RPMI7951 (cell line): ENCODE data around the gene ZFHX3. TPM values are rescaled to one million over a fixed set of nuclear protein-coding genes. Genes with fewer than 3 reads are reported as not detected.
A peak's percentile ranks its signal among the peaks of the same experiment; 100 is the strongest.

Experiments
- DNase-seq: peaks from one replicate; pipeline ENCODE4 v3.0.0-alpha.2; 2012; ENCODE audit warnings: low read depth
- total RNA-seq: library from RNA; depleted of rRNA; stranded (reverse); fragments of >200 nt; shearing (Covaris generic); gene quantifications from 2 replicates; pipeline ENCODE4 v1.2.3, GENCODE V29; 2014

The ZFHX3 gene
- total RNA-seq, 1 experiment from 2014 or later = 2.2 TPM

DNA sequence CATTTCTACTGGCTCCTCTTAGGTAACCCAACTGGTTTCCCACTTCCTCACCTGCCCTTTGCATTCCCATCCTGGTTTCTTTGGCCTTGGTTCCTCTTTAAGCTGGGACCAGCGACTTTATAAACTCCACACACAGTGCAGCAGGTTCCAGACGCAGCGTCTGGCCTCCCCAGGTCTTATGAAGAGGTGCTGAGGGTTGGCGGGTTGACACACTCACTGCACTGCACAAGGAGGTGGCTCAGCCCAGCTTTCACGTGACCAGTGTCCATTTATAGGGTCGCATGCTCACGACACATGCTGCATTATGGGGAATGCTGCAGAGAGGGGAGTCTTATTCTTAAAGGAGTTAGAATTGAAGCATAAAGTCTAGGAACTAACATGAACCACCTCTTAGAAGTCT is 70.8 kb downstream of the ZFHX3 start:
- DNase-seq = no peak

GRCh38 chr16:72976438-72977064 is 71.4 kb downstream of the ZFHX3 start:
- no peak for DNase-seq

- DNase-seq = no peak
Measured at GRCh38 chr16:72975809-72976437, 72.0 kb downstream of the ZFHX3 start.

DNA sequence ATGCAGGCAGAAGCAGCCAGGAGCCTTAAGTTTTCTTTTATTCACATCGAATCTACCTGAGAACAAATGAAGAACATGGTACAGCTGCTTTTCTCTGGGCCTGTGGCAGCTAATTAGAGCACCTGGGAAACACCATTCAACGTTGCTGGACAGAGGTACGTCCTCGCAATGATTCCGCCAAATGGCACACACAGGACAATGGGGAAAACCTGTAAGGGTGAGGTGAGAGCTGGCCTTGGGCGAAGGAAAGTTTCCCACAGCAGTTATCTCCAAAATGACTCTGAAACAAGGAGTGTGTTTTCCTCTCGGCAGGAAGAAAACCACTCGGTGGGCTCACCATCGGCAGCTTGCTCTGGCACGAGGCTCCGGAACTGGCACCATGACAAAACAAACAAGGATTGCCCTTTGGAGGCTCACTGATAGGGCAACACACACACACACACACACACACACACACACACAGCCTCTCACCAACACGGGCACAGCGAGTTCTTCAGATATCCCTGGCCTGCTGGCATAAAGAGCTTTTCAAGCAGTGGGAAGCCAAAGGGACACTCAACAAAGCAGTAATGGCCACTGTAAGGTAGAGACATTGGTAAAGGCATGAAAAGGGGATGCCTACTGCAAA is 73.7 kb downstream of the ZFHX3 start:
- DNase-seq = no peak

- no peak for DNase-seq
Measured at GRCh38 chr16:72972878-72973571, 74.9 kb downstream of the ZFHX3 start.

GRCh38 chr16:72971370-72971769 is 76.6 kb downstream of the ZFHX3 start:
- DNase-seq = no peak

DNA sequence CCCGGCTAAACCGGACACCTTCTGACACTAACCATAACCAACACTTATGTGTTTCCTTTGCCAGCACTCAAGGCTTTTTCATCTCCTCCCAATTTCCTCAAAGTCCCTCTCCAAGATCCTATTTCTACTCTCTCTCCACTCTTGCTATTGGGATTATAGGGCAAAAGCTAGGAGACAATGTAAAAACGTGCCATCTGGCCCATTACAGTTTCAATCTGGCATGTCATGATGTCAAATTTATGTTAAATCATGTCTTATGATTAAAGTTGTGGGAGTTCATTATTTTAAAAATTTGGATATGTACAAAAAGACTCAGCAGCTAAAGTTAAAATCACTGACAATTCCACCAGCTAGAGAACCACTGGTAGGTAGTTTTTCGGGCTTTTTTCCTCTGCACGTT is 77.3 kb downstream of the ZFHX3 start:
- DNase-seq = no peak

- no peak for DNase-seq
Measured at GRCh38 chr16:72969812-72970211, 78.1 kb downstream of the ZFHX3 start.

DNA sequence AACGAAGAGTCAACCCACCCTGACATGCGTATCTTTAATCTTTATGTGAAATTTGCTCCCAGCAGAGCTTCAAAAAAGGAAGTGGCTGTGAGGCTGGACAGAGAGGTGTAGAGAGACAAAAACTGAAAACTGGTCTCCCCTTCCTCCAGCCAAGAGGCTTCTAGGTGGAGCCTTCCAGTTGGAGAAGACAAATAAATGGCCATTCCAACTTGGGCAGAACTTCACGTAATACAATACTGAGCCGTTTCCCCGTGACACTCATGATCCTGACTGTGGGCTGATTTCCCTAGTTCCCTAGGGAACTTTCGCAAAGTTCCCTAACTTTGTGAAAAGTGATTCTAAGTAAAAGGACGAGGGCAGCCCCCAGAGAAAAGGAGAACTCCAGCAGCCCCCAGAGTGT is 78.8 kb downstream of the ZFHX3 start:
- DNase-seq = no peak

DNA sequence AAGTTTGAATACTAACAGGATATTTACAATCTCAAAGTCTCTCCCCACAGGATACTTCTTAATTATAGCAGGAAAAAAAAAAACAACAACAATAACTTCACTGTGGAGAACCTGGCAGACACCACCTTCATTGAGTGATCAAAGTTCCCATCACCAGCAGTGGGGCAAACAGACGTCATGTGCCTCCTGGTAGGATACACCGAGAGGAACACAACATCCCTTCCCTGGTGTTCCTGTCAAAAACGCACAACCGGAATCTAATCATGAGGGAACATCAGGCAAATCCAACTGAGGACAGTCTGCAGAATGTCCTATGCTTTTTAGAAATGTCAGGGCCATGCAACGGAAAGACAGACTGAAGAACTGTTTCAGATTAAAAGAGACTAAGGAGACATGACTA is 80.0 kb downstream of the ZFHX3 start:
- no peak for DNase-seq

GRCh38 chr16:72963533-72964315 is 84.2 kb downstream of the ZFHX3 start:
- DNase-seq = peak; percentile 20

GRCh38 chr16:72962347-72962746 is 85.6 kb downstream of the ZFHX3 start:
- DNase-seq = no peak

- DNase-seq = no peak
Measured at GRCh38 chr16:72961863-72962262, 86.1 kb downstream of the ZFHX3 start.

- no peak for DNase-seq
Measured at GRCh38 chr16:72961115-72961832, 86.7 kb downstream of the ZFHX3 start.

DNA sequence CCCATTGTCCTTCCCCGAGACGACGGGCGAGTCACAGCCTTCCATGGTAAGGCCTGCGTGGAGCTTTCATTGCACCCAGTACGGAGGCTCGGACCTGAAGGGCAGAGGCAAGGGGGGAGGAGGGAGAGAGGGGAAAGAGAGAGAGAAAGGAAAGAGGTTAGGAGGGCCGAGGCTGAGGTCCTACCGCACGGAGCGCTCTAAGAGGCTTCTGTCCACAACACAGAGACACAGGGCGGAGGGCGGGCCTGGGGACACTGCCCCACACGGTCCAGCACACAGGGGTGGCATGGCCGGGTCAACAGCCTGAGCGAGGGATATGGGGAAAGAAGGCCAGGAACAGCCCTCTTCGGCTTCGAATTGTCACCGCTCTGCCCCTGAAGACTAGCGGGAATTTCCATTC is 87.8 kb downstream of the ZFHX3 start:
- DNase-seq = no peak

DNA sequence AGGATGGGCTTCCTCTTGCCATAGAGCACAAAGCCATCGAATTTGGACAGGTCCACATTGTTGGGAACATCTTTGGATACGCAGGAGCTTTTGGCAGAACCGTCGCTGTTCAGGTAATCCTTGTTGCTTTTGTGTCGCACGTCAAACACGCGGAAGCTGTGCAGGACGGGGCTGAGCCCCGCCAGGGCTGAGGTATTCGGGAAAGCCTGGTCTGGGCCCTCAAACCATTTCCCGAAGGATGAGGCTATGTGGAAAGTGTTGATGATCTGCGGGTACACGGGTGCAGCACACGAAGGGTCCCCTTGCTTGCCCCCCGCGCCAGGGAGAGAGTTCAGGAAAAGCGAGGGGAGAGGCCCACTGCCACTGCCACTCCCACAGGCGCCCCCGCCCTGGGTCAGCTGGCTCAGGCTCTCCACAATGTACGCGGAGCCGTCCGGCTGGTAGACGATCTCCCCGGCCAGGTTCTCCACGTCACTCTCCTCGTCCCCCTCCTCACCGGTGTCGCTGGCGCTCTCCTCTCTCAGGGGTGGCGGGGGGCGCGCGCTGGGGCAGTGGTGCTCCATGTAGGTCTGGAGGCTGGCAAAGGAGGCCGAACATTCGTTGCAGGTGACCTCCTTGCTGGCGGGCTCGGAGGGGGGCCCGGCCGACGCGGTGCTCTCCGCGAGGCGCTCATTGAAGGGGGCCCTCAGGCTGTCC is 88.5 kb downstream of the ZFHX3 start:
- no peak for DNase-seq

GRCh38 chr16:72958522-72959076 is 89.3 kb downstream of the ZFHX3 start:
- no peak for DNase-seq

DNA sequence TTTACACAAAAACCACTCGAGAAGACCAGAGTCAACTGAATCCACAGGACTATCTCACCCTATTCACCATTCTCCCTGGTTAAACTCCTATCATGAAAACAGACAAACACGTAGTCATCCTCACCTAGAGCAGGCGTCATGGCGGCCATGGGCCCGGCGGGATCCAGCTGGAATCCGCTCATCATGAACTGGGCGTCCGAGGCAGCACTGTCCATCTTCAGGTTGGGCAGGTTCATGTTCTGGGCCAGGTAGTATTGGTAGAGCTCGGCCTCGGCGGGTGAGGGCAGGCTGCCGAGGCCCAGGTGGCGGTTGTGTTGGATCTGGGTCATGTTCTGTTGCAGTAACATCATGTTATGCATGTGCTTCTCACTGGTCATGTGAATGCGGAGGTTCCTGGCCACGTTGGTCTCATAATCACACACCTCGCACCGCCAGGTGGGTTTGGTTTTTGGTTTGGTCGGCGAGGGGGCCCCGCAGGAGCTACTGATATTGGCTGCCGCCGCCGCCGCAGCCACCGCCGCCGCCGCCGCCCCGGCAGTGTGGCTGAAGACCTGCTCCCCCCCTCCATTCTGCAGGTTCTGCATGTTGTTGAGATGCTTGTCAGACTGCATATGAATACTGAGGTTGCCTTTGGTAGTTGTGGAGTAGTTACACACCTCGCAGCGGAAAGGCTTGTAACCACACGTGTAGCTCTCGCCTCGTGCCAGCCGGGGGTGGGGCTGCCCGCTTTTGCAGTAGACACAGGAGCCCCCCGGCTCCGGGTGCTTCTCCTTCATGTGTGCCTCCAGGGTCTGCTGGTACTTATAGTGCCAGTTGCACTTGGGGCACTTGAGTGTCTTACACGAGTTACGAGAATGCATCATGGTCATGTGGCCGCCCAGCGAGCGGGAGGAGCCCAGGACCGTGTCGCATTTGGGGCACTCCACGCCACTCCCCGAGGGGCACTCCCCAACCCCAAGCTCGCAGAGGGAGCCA is 90.3 kb downstream of the ZFHX3 start:
- DNase-seq = no peak
